GM19240 (cell line): ENCODE data around the gene KCNAB3.

Experiments
- DNase-seq: peaks from one replicate; pipeline ENCODE4 v3.0.0; 2011; ENCODE audit warnings: low spot score; ENCODE audit not compliant: insufficient read length

Gene KCNAB3

GRCh38 chr17:7881276-7882054 is 48.2 kb downstream of the KCNAB3 start:
- DNase-seq, result no peak

- DNase-seq, result no peak
These were observed 49.4 kb downstream of the KCNAB3 start for GRCh38 chr17:7880076-7880868.

GRCh38 chr17:7878234-7878633 is 51.4 kb downstream of the KCNAB3 start:
- no peak for DNase-seq

- no peak for DNase-seq
These were observed 53.8 kb downstream of the KCNAB3 start for GRCh38 chr17:7875804-7876370.

- DNase-seq, result no peak
These were observed 56.6 kb downstream of the KCNAB3 start for GRCh38 chr17:7873051-7873450.
